Measurements from ENCODE around the gene EPB41L3.

The EPB41L3 gene

GRCh38 chr18:5518899-5519371, 24.9 kb downstream of the EPB41L3 start:
- H3K27me3 ChIP-seq (ENCODE audit: low read depth, low read length): no peaks in the 10 kb centered on the region
- H3K36me3 ChIP-seq (replicated peaks; ENCODE audit: low read depth, low read length): no peaks in the 10 kb centered on the region
- H3K9me3 ChIP-seq (ENCODE audit: insufficient read depth, low read length): no peaks in the 10 kb centered on the region
- no peak overlapping the region for H3K9ac ChIP-seq (ENCODE audit: low read length)
- H3K27ac ChIP-seq (ENCODE audit: low read length): no peak overlapping the region
- no peak overlapping the region for H3K4me3 ChIP-seq (ENCODE audit: low read length)
- peaks cover 8% of the 10 kb centered on the region for H3K4me1 ChIP-seq (ENCODE audit: low read length)
- H4K20me1 ChIP-seq (ENCODE audit: insufficient read depth, low read length): no peaks in the 10 kb centered on the region
- no peak for TF ChIP-seq CTCF (IDR thresholded peaks at IDR 0.05; ENCODE audit: low read depth, low read length)
- no peak for TF ChIP-seq EZH2phosphoT487 (IDR thresholded peaks at IDR 0.05; ENCODE audit: low read depth)
- no peak overlapping the region for H3K4me2 ChIP-seq (ENCODE audit: low read length)
- no peaks in the 10 kb centered on the region for H3K79me2 ChIP-seq (ENCODE audit: low read length)
- H2AFZ ChIP-seq (ENCODE audit: low read depth, low read length): no peak overlapping the region

- Histone ChIP-seq H3K27ac (ENCODE audit: low read length) (no peak overlapping the region), H3K4me1 (ENCODE audit: low read length) (peaks cover 8% of the 10 kb centered on the region), H3K79me2 (ENCODE audit: low read length) (no peaks in the 10 kb centered on the region), H3K4me3 (ENCODE audit: low read length) (no peak overlapping the region), H3K9me3 (ENCODE audit: insufficient read depth, low read length) (no peaks in the 10 kb centered on the region), H4K20me1 (ENCODE audit: insufficient read depth, low read length) (no peaks in the 10 kb centered on the region), H2AFZ (ENCODE audit: low read depth, low read length) (no peak overlapping the region), H3K27me3 (ENCODE audit: low read depth, low read length) (no peaks in the 10 kb centered on the region), H3K36me3 (replicated peaks; ENCODE audit: low read depth, low read length) (no peaks in the 10 kb centered on the region), H3K9ac (ENCODE audit: low read length) (no peak overlapping the region), H3K4me2 (ENCODE audit: low read length) (no peak overlapping the region)
- TF ChIP-seq EZH2phosphoT487 (IDR thresholded peaks at IDR 0.05; ENCODE audit: low read depth) (no peak), CTCF (IDR thresholded peaks at IDR 0.05; ENCODE audit: low read depth, low read length) (no peak)
These were observed 25.5 kb downstream of the EPB41L3 start for GRCh38 chr18:5518179-5518770.

- no peaks in the 10 kb centered on the region for H3K9me3 ChIP-seq (ENCODE audit: insufficient read depth, low read length)
- H3K4me2 ChIP-seq (ENCODE audit: low read length): no peak overlapping the region
- no peaks in the 10 kb centered on the region for H4K20me1 ChIP-seq (ENCODE audit: insufficient read depth, low read length)
- no peak overlapping the region for H2AFZ ChIP-seq (ENCODE audit: low read depth, low read length)
- no peak for TF ChIP-seq CTCF (IDR thresholded peaks at IDR 0.05; ENCODE audit: low read depth, low read length)
- H3K27me3 ChIP-seq (ENCODE audit: low read depth, low read length): no peaks in the 10 kb centered on the region
- H3K36me3 ChIP-seq (replicated peaks; ENCODE audit: low read depth, low read length): no peaks in the 10 kb centered on the region
- peaks cover 8% of the 10 kb centered on the region for H3K4me1 ChIP-seq (ENCODE audit: low read length)
- H3K79me2 ChIP-seq (ENCODE audit: low read length): no peaks in the 10 kb centered on the region
- no peak overlapping the region for H3K27ac ChIP-seq (ENCODE audit: low read length)
- no peak overlapping the region for H3K9ac ChIP-seq (ENCODE audit: low read length)
- H3K4me3 ChIP-seq (ENCODE audit: low read length): no peak overlapping the region
These were observed 27.0 kb downstream of the EPB41L3 start for GRCh38 chr18:5516841-5517240.

- Histone ChIP-seq H3K4me3 (ENCODE audit: low read length) (no peak overlapping the region), H3K9ac (ENCODE audit: low read length) (no peak overlapping the region), H4K20me1 (ENCODE audit: insufficient read depth, low read length) (no peaks in the 10 kb centered on the region), H3K9me3 (ENCODE audit: insufficient read depth, low read length) (no peaks in the 10 kb centered on the region), H3K36me3 (replicated peaks; ENCODE audit: low read depth, low read length) (no peaks in the 10 kb centered on the region), H3K27ac (ENCODE audit: low read length) (no peak overlapping the region), H3K27me3 (ENCODE audit: low read depth, low read length) (no peaks in the 10 kb centered on the region), H3K79me2 (ENCODE audit: low read length) (no peaks in the 10 kb centered on the region), H2AFZ (ENCODE audit: low read depth, low read length) (no peak overlapping the region), H3K4me2 (ENCODE audit: low read length) (0 out of 2 replicates have a peak overlapping the region, but pooled peaks have one; percentile 13), H3K4me1 (ENCODE audit: low read length) (peaks cover 8% of the 10 kb centered on the region)
- no peak for TF ChIP-seq EZH2phosphoT487 (IDR thresholded peaks at IDR 0.05; ENCODE audit: low read depth)
- no peak for TF ChIP-seq CTCF (IDR thresholded peaks at IDR 0.05; ENCODE audit: low read depth, low read length)
These were observed 28.6 kb downstream of the EPB41L3 start for GRCh38 chr18:5515011-5515784.

Data from OCI-LY3 (cell line).